DMS53 treated with DMSO at 0.1 percent for 48 hours (cell line): ENCODE results near the gene TIE1.
A peak's percentile ranks its signal among the peaks of the same experiment; 100 is the strongest.

ENCODE experiments used
- DNase-seq: peaks from one replicate; lab custom pipeline; 2025; ENCODE audit not compliant: unreplicated experiment; lab: John Stamatoyannopoulos, UW

The TIE1 gene

GRCh38 chr1:43273708-43274107, 27.1 kb upstream of the TIE1 start:
- DNase-seq, result no peak

GRCh38 chr1:43274125-43274803, 26.5 kb upstream of the TIE1 start:
- DNase-seq, result peak; percentile 83

GRCh38 chr1:43274804-43275180, 26.0 kb upstream of the TIE1 start:
- no peak for DNase-seq

GRCh38 chr1:43275826-43276620, 24.8 kb upstream of the TIE1 start:
- DNase-seq, result no peak

GRCh38 chr1:43276673-43277072, 24.1 kb upstream of the TIE1 start:
- no peak for DNase-seq

GRCh38 chr1:43277116-43277876, 23.5 kb upstream of the TIE1 start:
- no peak for DNase-seq

GRCh38 chr1:43279161-43279560, 21.6 kb upstream of the TIE1 start:
- DNase-seq, result no peak

- no peak for DNase-seq
Observed at GRCh38 chr1:43279666-43280065, 21.1 kb upstream of the TIE1 start.

- DNase-seq, result no peak
Observed at GRCh38 chr1:43280692-43281091, 20.1 kb upstream of the TIE1 start.

GRCh38 chr1:43282220-43283195, 18.3 kb upstream of the TIE1 start:
- no peak for DNase-seq

- no peak for DNase-seq
Observed at GRCh38 chr1:43284065-43284464, 16.7 kb upstream of the TIE1 start.

- DNase-seq, result peak; percentile 40
Observed at GRCh38 chr1:43284546-43285110, 16.2 kb upstream of the TIE1 start.

GRCh38 chr1:43285269-43285990, 15.4 kb upstream of the TIE1 start, which contains the start of gene C1orf210:
C1orf210 (minus strand) TSS chr1:43285581; CDS start chr1:43283270, 2,311 bp downstream.
- peak; percentile 95 for DNase-seq

GRCh38 chr1:43286115-43286514, 14.7 kb upstream of the TIE1 start:
- DNase-seq, result no peak

GRCh38 chr1:43286533-43286932, 14.2 kb upstream of the TIE1 start:
- no peak for DNase-seq

- DNase-seq, result no peak
Observed at GRCh38 chr1:43288058-43288784, 12.6 kb upstream of the TIE1 start.

- no peak for DNase-seq
Observed at GRCh38 chr1:43288785-43289706, 11.7 kb upstream of the TIE1 start.

- no peak for DNase-seq
Observed at GRCh38 chr1:43292216-43292615, 8.6 kb upstream of the TIE1 start.
